ENCODE results near the gene DGKI.

DNA sequence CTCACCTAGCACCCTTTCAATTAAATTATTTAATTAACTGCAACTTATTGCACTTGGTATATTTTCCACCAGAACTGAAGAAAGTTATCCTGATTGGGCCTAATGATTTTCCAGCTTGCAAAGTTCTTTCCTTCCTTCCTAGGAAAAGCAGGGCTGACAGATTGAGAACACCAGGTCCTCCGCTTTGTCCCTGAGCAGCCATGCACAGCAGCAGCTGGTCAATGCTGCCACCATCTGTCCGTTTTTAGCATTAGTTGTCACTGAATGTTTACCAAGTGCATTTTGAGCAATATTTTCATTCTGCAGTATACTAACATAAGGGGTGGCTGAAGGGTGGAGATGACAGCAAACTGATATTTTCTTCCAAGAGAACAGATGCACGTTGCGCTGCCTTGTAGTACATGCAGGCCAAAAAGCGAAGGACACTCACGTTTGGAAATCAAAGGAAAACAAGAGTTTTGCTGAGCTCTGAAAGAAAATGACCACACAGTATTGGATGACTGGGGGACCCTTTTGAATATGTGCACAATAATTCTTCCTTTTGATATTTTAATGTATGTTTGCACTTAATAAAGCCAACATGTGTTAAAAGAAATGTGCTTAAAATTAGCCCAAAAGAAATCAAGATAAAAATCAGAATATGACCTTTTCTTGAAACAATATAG, 254.4 kb downstream of the DGKI start:
- TF ChIP-seq, protein P1, sequence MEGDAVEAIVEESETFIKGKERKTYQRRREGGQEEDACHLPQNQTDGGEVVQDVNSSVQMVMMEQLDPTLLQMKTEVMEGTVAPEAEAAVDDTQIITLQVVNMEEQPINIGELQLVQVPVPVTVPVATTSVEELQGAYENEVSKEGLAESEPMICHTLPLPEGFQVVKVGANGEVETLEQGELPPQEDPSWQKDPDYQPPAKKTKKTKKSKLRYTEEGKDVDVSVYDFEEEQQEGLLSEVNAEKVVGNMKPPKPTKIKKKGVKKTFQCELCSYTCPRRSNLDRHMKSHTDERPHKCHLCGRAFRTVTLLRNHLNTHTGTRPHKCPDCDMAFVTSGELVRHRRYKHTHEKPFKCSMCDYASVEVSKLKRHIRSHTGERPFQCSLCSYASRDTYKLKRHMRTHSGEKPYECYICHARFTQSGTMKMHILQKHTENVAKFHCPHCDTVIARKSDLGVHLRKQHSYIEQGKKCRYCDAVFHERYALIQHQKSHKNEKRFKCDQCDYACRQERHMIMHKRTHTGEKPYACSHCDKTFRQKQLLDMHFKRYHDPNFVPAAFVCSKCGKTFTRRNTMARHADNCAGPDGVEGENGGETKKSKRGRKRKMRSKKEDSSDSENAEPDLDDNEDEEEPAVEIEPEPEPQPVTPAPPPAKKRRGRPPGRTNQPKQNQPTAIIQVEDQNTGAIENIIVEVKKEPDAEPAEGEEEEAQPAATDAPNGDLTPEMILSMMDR (IDR thresholded peaks at IDR 0.05) = peak in 5 of 7 experiments; percentile 22 to 50 (median 30)
- TF ChIP-seq POLR2A (IDR thresholded peaks at IDR 0.05) = no peak

Data from stomach (tissue), 4 donors.